Epithelial cell of proximal tubule (primary cell): ENCODE measurements around the gene NR2F2. TPM values are rescaled to one million over a fixed set of nuclear protein-coding genes. Genes with fewer than 3 reads are reported as not detected.

Experiments used
- DNase-seq: peaks from one replicate; pipeline ENCODE4 v3.0.0-alpha.2; 2011; ENCODE audit warnings: low read depth
- H3K4me3 ChIP-seq: 2 replicates; pipeline ENCODE4 v1.5.1; 2011; ENCODE audit warnings: low read depth, mild to moderate bottlenecking, low read length
- total RNA-seq: library from RNA; depleted of rRNA; stranded (reverse); fragments of >200 nt; gene quantifications from 2 replicates; pipeline ENCODE4 v1.2.3, GENCODE V29; 2015
- TF ChIP-seq, protein P1 (sequence below): conservative IDR thresholded peaks from 2 replicates; pipeline ENCODE4 v1.5.1; 2012; ENCODE audit warnings: low read depth, mild to moderate bottlenecking, low read length

The NR2F2 gene
- total RNA-seq, 1 donor from 2014 or later, result 17.6 TPM

DNA sequence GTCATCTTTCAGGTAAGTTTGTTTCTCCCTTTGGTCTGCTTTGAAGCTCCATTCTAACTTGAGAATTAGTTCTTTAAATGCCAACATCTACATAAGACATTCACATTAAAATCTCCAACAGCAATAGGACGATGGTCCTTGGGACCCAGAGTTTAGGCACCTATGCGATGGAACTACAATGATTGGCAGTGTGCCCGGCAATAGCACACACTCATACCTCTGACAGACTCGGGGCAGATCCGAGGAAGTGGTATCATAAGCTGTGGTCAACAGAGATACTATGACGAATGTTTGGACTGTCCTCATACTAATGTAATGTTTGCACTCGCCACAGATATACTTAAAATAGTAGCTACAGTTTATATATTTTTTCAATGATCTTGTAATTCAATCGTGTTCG is 34.2 kb upstream of the NR2F2 start:
- TF ChIP-seq, protein P1, sequence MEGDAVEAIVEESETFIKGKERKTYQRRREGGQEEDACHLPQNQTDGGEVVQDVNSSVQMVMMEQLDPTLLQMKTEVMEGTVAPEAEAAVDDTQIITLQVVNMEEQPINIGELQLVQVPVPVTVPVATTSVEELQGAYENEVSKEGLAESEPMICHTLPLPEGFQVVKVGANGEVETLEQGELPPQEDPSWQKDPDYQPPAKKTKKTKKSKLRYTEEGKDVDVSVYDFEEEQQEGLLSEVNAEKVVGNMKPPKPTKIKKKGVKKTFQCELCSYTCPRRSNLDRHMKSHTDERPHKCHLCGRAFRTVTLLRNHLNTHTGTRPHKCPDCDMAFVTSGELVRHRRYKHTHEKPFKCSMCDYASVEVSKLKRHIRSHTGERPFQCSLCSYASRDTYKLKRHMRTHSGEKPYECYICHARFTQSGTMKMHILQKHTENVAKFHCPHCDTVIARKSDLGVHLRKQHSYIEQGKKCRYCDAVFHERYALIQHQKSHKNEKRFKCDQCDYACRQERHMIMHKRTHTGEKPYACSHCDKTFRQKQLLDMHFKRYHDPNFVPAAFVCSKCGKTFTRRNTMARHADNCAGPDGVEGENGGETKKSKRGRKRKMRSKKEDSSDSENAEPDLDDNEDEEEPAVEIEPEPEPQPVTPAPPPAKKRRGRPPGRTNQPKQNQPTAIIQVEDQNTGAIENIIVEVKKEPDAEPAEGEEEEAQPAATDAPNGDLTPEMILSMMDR, result no peak
- H3K4me3 ChIP-seq, result no peak overlapping the region
- DNase-seq, result no peak

DNA sequence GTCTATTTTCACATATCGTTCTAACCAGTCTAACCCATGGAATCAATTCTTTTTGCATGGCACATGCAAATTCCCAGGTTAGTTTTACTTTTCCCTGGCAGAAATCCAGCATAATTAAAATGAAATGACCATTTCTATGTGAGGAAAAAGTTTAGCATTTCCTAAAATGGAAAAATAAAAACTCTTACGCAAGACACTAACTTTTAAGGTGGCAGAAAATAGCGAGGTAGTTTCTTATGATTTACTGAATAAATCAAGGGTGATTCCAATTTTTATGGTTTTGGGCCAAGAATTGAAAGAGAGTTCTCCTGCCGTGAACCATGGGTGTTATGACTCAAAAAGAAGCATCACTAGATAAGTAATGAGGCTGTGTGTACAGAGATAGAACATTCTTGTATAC is 32.7 kb upstream of the NR2F2 start:
- no peak for DNase-seq
- TF ChIP-seq, protein P1, result no peak
- H3K4me3 ChIP-seq, result no peak overlapping the region

DNA sequence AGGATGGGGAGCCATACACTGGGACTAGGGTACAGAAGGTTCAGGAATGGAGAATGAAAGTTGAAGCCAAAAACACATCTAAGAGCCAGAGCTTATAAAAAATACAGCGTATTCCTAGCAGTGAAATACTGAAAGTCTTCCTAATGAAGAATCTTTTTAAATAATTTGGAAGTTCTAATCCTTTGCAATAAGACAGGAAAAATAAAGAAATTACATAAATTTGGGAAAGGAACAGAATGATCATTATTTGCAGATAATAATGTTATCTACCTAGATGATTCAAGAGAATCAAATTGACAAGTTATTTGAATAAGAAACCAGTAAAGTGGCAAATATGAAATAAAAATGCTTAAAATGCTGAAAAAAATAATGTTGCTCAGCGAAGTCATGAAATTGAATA is 32.3 kb upstream of the NR2F2 start:
- TF ChIP-seq, protein P1, result no peak
- DNase-seq, result no peak
- no peak overlapping the region for H3K4me3 ChIP-seq

DNA sequence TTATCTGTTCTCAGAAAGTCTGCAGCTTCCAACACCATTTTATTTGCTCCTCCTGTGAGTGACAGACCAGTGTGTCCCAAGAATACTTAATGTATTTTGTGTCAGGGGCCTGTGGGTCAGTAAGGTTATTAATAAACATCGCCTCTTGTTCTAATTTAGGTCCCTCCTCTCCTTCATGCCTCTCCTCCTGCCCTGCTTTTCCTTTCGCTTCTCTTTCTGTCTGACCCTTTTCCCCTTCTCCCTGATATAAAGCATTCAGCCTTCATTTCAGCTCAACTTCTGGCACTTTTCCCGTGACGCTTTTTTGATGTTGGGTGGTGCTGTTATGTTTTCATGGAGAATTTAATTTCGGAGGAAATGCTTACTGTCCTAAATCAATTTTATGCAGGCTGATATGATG is 29.7 kb upstream of the NR2F2 start:
- DNase-seq, result no peak
- H3K4me3 ChIP-seq, result no peak overlapping the region
- TF ChIP-seq, protein P1, result no peak

DNA sequence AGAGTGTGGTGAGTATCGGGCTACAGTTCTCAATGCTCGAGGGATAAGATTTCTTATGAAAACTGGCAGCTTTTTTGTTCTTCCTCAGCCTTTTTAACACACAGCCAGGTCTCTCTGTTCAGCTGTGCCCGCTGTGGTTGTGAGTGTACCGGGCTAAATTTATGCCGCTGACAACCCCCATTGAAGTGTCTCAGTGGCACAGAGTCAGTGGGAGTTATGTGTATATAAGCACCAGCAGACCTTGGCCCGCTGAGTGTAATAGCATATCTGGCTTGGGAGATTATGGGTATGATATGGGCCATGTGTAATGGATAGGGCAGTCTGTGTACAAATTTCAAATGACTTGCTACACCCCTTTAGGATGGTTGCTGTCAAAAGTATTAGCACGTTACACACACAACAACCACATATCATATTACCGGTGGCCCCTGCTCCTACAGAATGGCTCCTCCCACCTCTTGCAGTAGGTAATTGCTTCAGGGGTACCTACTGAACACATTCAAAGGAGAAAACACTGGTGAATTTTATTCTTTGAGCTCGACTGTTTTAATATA is 26.9 kb upstream of the NR2F2 start:
- TF ChIP-seq, protein P1, result no peak
- H3K4me3 ChIP-seq, result no peak overlapping the region
- no peak for DNase-seq

DNA sequence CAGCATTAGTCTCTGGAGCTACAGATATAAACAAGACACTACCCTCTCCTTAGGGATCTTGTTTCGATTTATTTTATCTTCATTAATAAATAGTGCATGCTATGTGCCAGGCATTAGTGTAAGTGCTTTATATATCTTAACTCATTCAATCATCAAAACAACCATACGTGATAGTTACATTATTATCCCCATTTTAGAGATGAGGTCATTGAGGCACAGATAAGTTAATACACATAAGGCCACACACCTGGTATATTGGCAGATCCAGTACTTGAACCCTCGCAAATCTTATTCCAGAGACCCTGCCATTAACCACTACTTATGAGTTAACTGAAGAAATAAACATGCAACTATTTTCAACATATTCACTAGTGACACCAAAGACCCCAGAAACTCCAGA is 25.7 kb upstream of the NR2F2 start:
- TF ChIP-seq, protein P1, result no peak
- DNase-seq, result no peak

DNA sequence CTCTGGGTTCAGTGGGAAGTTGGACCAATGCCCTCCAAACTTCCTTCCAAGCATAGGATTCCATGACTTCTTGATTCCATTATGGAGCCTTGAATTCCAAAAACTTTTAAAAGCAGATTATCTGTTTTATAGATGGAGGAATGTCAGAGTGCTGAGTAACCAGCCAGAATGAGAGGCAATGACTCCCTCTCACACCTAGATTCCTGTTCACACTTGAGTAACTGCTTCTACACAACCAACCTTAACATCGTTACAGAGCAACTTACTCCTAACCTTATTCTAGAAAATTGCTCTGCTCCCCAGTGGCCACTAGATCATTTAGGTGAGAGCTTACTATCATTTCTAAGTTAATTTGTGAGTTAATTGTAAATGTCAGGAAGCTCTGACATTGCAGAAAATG is 24.2 kb upstream of the NR2F2 start:
- DNase-seq, result no peak

More for the DNA sequence above, 25.7 kb upstream of the NR2F2 start:
- H3K4me3 ChIP-seq, result no peak overlapping the region

More for the DNA sequence above, 24.2 kb upstream of the NR2F2 start:
- TF ChIP-seq, protein P1, result no peak
- no peak overlapping the region for H3K4me3 ChIP-seq
